HG03108 (cell line): ENCODE results near the gene CXCL11.
A peak's percentile ranks its signal among the peaks of the same experiment; 100 is the strongest.
"Not testable (repeated sequence)": the region's sequence is repeated elsewhere in the genome, so short reads cannot be mapped to it uniquely, and the experiment has no call there.

Experiments
- ATAC-seq: cut with Tn5 transposase; IDR thresholded peaks from one replicate; pipeline ENCODE4 v1.9.1; 2021; ENCODE audit warnings: moderate library complexity; ENCODE audit not compliant: unreplicated experiment

CXCL11 gene

GRCh38 chr4:76035799-76036380 lies at the start of gene CXCL11:
TSS of gene CXCL11 (minus strand) at chr4:76036070. CDS start at chr4:76035987, 83 bp downstream.
- ATAC-seq: no peak

GRCh38 chr4:76084542-76084941 lies 48.7 kb upstream of the CXCL11 start:
- ATAC-seq: no peak

GRCh38 chr4:76083386-76083988 lies 47.6 kb upstream of the CXCL11 start:
- ATAC-seq: no peak

GRCh38 chr4:76078033-76078613 lies 42.3 kb upstream of the CXCL11 start:
- ATAC-seq: no peak

GRCh38 chr4:76074993-76075600 lies 39.2 kb upstream of the CXCL11 start:
- ATAC-seq: no peak

GRCh38 chr4:76074468-76074867 lies 38.6 kb upstream of the CXCL11 start, which contains the start of gene ART3:
TSS of gene ART3 (plus strand) at chr4:76074709. CDS start at chr4:76075890, 1,181 bp downstream.
- ATAC-seq: no peak

- ATAC-seq: no peak
Observed at GRCh38 chr4:76072760-76073159, 36.9 kb upstream of the CXCL11 start.

- peak; percentile 80 for ATAC-seq
Observed at GRCh38 chr4:76067652-76068286, 31.9 kb upstream of the CXCL11 start.

GRCh38 chr4:76066546-76066945 lies 30.7 kb upstream of the CXCL11 start:
- ATAC-seq: no peak

- ATAC-seq: peak; percentile 68
Observed at GRCh38 chr4:76061982-76062381, 26.1 kb upstream of the CXCL11 start.

- no peak for ATAC-seq
Observed at GRCh38 chr4:76061421-76061820, 25.6 kb upstream of the CXCL11 start.

GRCh38 chr4:76060506-76060905 lies 24.6 kb upstream of the CXCL11 start:
- ATAC-seq: no peak

GRCh38 chr4:76059750-76060149 lies 23.9 kb upstream of the CXCL11 start:
- ATAC-seq: no peak

- ATAC-seq: no peak
Observed at GRCh38 chr4:76058888-76059426, 23.1 kb upstream of the CXCL11 start.

GRCh38 chr4:76058302-76058701 lies 22.4 kb upstream of the CXCL11 start:
- ATAC-seq: no peak

GRCh38 chr4:76055421-76055820 lies 19.6 kb upstream of the CXCL11 start:
- ATAC-seq: no peak

GRCh38 chr4:76055016-76055415 lies 19.1 kb upstream of the CXCL11 start:
- ATAC-seq: peak; percentile 95

- ATAC-seq: no peak
Observed at GRCh38 chr4:76053730-76054129, 17.9 kb upstream of the CXCL11 start.

- ATAC-seq: not testable (repeated sequence)
Observed at GRCh38 chr4:76050560-76051050, 14.7 kb upstream of the CXCL11 start.

GRCh38 chr4:76049860-76050416 lies 14.1 kb upstream of the CXCL11 start:
- not testable (repeated sequence) for ATAC-seq

GRCh38 chr4:76044686-76045085 lies 8.8 kb upstream of the CXCL11 start:
- not testable (repeated sequence) for ATAC-seq
